ENCODE measurements around the gene SYNGR1. TPM values are rescaled to one million over a fixed set of nuclear protein-coding genes. Genes with fewer than 3 reads are reported as not detected.

Gene SYNGR1
- total RNA-seq, 1 donor from 2014 or later = 49.5 TPM

GRCh38 chr22:39383841-39384625, 34.2 kb downstream of the SYNGR1 start:
- Mint-ChIP-seq H3K9me3 (ENCODE audit: unreplicated experiment) (peaks cover 1% of the 10 kb centered on the region), H3K4me3 (ENCODE audit: unreplicated experiment) (no peak overlapping the region), H3K27me3 (ENCODE audit: unreplicated experiment) (peaks cover 11% of the 10 kb centered on the region), H3K4me1 (ENCODE audit: low read depth, unreplicated experiment) (no peaks in the 10 kb centered on the region), H3K27ac (ENCODE audit: unreplicated experiment) (no peak overlapping the region), H3K36me3 (ENCODE audit: unreplicated experiment) (no peaks in the 10 kb centered on the region)
- DNase-seq = no peak
- TF ChIP-seq CTCF (IDR thresholded peaks at IDR 0.05; ENCODE audit: partially characterized antibody, unreplicated experiment) = no peak

- Mint-ChIP-seq H3K4me1 (ENCODE audit: low read depth, unreplicated experiment) (no peaks in the 10 kb centered on the region), H3K4me3 (ENCODE audit: unreplicated experiment) (no peak overlapping the region), H3K27ac (ENCODE audit: unreplicated experiment) (no peak overlapping the region), H3K36me3 (ENCODE audit: unreplicated experiment) (no peaks in the 10 kb centered on the region), H3K9me3 (ENCODE audit: unreplicated experiment) (peaks cover 1% of the 10 kb centered on the region), H3K27me3 (ENCODE audit: unreplicated experiment) (peaks cover 11% of the 10 kb centered on the region)
- TF ChIP-seq CTCF (IDR thresholded peaks at IDR 0.05; ENCODE audit: partially characterized antibody, unreplicated experiment) = no peak
- DNase-seq = no peak
These were observed 35.1 kb downstream of the SYNGR1 start for GRCh38 chr22:39384750-39385480.

GRCh38 chr22:39388261-39389011, 38.6 kb downstream of the SYNGR1 start:
- Mint-ChIP-seq H3K9me3 (ENCODE audit: unreplicated experiment) (peaks cover 1% of the 10 kb centered on the region), H3K27ac (ENCODE audit: unreplicated experiment) (no peak overlapping the region), H3K36me3 (ENCODE audit: unreplicated experiment) (no peaks in the 10 kb centered on the region), H3K4me3 (ENCODE audit: unreplicated experiment) (peak overlapping the region; percentile 84), H3K4me1 (ENCODE audit: low read depth, unreplicated experiment) (no peaks in the 10 kb centered on the region), H3K27me3 (ENCODE audit: unreplicated experiment) (peaks cover 4% of the 10 kb centered on the region)
- DNase-seq = peak; percentile 95
- TF ChIP-seq CTCF (IDR thresholded peaks at IDR 0.05; ENCODE audit: partially characterized antibody, unreplicated experiment) = no peak

GRCh38 chr22:39389420-39389819, 39.6 kb downstream of the SYNGR1 start:
- no peak for TF ChIP-seq CTCF (IDR thresholded peaks at IDR 0.05; ENCODE audit: partially characterized antibody, unreplicated experiment)
- Mint-ChIP-seq H3K4me3 (ENCODE audit: unreplicated experiment) (no peak overlapping the region), H3K27me3 (ENCODE audit: unreplicated experiment) (peaks cover 4% of the 10 kb centered on the region), H3K9me3 (ENCODE audit: unreplicated experiment) (peaks cover 1% of the 10 kb centered on the region), H3K4me1 (ENCODE audit: low read depth, unreplicated experiment) (no peaks in the 10 kb centered on the region), H3K27ac (ENCODE audit: unreplicated experiment) (no peak overlapping the region), H3K36me3 (ENCODE audit: unreplicated experiment) (no peaks in the 10 kb centered on the region)
- DNase-seq = no peak
